ENCODE measurements around the gene HCST. TPM values are rescaled to one million over a fixed set of nuclear protein-coding genes. Genes with fewer than 3 reads are reported as not detected.

The HCST gene
- total RNA-seq: 10 to 100 TPM; 50.7 to 52.9 TPM

GRCh38 chr19:35901854-35902661 is at the start of gene HCST:
Gene HCST (plus strand): TSS chr19:35902529. CDS start chr19:35902594, 65 bp downstream.
- peak; percentile 56 for DNase-seq
- intact Hi-C loops (cut with micrococcal nuclease): loop anchor here (2.0 kb wide), 1 partner anchor 157 kb away; the partner anchor contains the start of genes PSENEN and U2AF1L4
- peaks cover 28% of the 10 kb centered on the region for H3K36me3 Mint-ChIP-seq
- peaks cover 52% of the 10 kb centered on the region for H3K4me1 Mint-ChIP-seq (ENCODE audit: low read depth)
- ChIA-PET POLR2A (interaction anchor here (2.1 kb wide), 1 partner anchor 190 kb away, joined by 5 read pairs; no protein-coding TSS in a partner anchor), CTCF (interaction anchor here (1.6 kb wide), 1 partner anchor 57 kb away, joined by 5 read pairs; no protein-coding TSS in a partner anchor)
- no peaks in the 10 kb centered on the region for H3K27me3 Mint-ChIP-seq
- peak within 1 kb of the TSS; percentile 82 for H3K4me3 Mint-ChIP-seq
- peak within 1 kb of the TSS; percentile 90 for H3K27ac Mint-ChIP-seq
- no peaks in the 10 kb centered on the region for H3K9me3 Mint-ChIP-seq

- POLR2A ChIA-PET: no interaction called here
- CTCF ChIA-PET: no interaction called here
Observed at GRCh38 chr19:35853038-35853756, 49.1 kb upstream of the HCST start.

GRCh38 chr19:35856546-35857149 is 45.7 kb upstream of the HCST start, which contains the start of gene KIRREL2:
Gene KIRREL2 (plus strand): TSS chr19:35856911. CDS start chr19:35857120, 209 bp downstream.
- intact Hi-C loops (cut with micrococcal nuclease): no loop called here
- POLR2A ChIA-PET: interaction anchor here (1.3 kb wide), 1 partner anchor 108 kb away, joined by 3 read pairs; the partner anchor contains the start of gene LIN37

More at GRCh38 chr19:35853038-35853756, 49.1 kb upstream of the HCST start:
- no peak overlapping the region for H3K27ac Mint-ChIP-seq
- H3K4me1 Mint-ChIP-seq (ENCODE audit: low read depth): peaks cover 7% of the 10 kb centered on the region
- no peaks in the 10 kb centered on the region for H3K9me3 Mint-ChIP-seq
- no peak for DNase-seq
- intact Hi-C loops (cut with micrococcal nuclease): no loop called here
- H3K27me3 Mint-ChIP-seq: peaks cover 43% of the 10 kb centered on the region
- no peaks in the 10 kb centered on the region for H3K36me3 Mint-ChIP-seq
- no peak overlapping the region for H3K4me3 Mint-ChIP-seq

GRCh38 chr19:35858311-35858710 is 44.0 kb upstream of the HCST start:
- H3K27ac Mint-ChIP-seq: no peak overlapping the region
- peaks cover 55% of the 10 kb centered on the region for H3K27me3 Mint-ChIP-seq
- ChIA-PET POLR2A (no interaction called here), CTCF (no interaction called here)
- no peaks in the 10 kb centered on the region for H3K36me3 Mint-ChIP-seq
- intact Hi-C loops (cut with micrococcal nuclease): no loop called here
- no peak for DNase-seq
- no peak overlapping the region for H3K4me3 Mint-ChIP-seq
- peaks cover 11% of the 10 kb centered on the region for H3K4me1 Mint-ChIP-seq (ENCODE audit: low read depth)
- H3K9me3 Mint-ChIP-seq: no peaks in the 10 kb centered on the region

More at GRCh38 chr19:35856546-35857149, 45.7 kb upstream of the HCST start, which contains the start of gene KIRREL2:
- CTCF ChIA-PET: no interaction called here
- DNase-seq: peak; percentile 37
- no peak within 1 kb of the TSS for H3K27ac Mint-ChIP-seq
- no peaks in the 10 kb centered on the region for H3K9me3 Mint-ChIP-seq
- peaks cover 11% of the 10 kb centered on the region for H3K4me1 Mint-ChIP-seq (ENCODE audit: low read depth)
- H3K36me3 Mint-ChIP-seq: no peaks in the 10 kb centered on the region
- peak within 1 kb of the TSS; percentile 67 for H3K4me3 Mint-ChIP-seq
- H3K27me3 Mint-ChIP-seq: peaks cover 59% of the 10 kb centered on the region

GRCh38 chr19:35859414-35859813 is 42.9 kb upstream of the HCST start:
- Mint-ChIP-seq H3K36me3 (no peaks in the 10 kb centered on the region), H3K4me1 (ENCODE audit: low read depth) (peaks cover 11% of the 10 kb centered on the region), H3K27ac (no peak overlapping the region), H3K27me3 (peaks cover 54% of the 10 kb centered on the region), H3K4me3 (no peak overlapping the region), H3K9me3 (no peaks in the 10 kb centered on the region)
- ChIA-PET CTCF (no interaction called here), POLR2A (no interaction called here)
- intact Hi-C loops (cut with micrococcal nuclease): no loop called here
- DNase-seq: no peak

GRCh38 chr19:35860436-35860817 is 41.9 kb upstream of the HCST start:
- intact Hi-C loops (cut with micrococcal nuclease): no loop called here
- H3K27ac Mint-ChIP-seq: no peak overlapping the region
- H3K4me1 Mint-ChIP-seq (ENCODE audit: low read depth): peaks cover 11% of the 10 kb centered on the region
- CTCF ChIA-PET: no interaction called here
- H3K9me3 Mint-ChIP-seq: no peaks in the 10 kb centered on the region
- H3K27me3 Mint-ChIP-seq: peaks cover 46% of the 10 kb centered on the region
- POLR2A ChIA-PET: no interaction called here
- H3K36me3 Mint-ChIP-seq: no peaks in the 10 kb centered on the region
- DNase-seq: no peak
- H3K4me3 Mint-ChIP-seq: no peak overlapping the region

- H3K36me3 Mint-ChIP-seq: no peaks in the 10 kb centered on the region
- ChIA-PET POLR2A (no interaction called here), CTCF (no interaction called here)
- no peaks in the 10 kb centered on the region for H3K9me3 Mint-ChIP-seq
- no peak overlapping the region for H3K27ac Mint-ChIP-seq
- H3K4me1 Mint-ChIP-seq (ENCODE audit: low read depth): peaks cover 11% of the 10 kb centered on the region
- intact Hi-C loops (cut with micrococcal nuclease): no loop called here
- H3K4me3 Mint-ChIP-seq: no peak overlapping the region
- DNase-seq: no peak
- peaks cover 47% of the 10 kb centered on the region for H3K27me3 Mint-ChIP-seq
Observed at GRCh38 chr19:35860818-35861639, 41.3 kb upstream of the HCST start.

- Mint-ChIP-seq H3K9me3 (no peaks in the 10 kb centered on the region), H3K36me3 (no peaks in the 10 kb centered on the region), H3K4me3 (no peak overlapping the region), H3K27ac (no peak overlapping the region), H3K27me3 (peaks cover 52% of the 10 kb centered on the region), H3K4me1 (ENCODE audit: low read depth) (peaks cover 11% of the 10 kb centered on the region)
- intact Hi-C loops (cut with micrococcal nuclease): no loop called here
- POLR2A ChIA-PET: no interaction called here
- no peak for DNase-seq
- CTCF ChIA-PET: no interaction called here
Observed at GRCh38 chr19:35861640-35862160, 40.6 kb upstream of the HCST start.

GRCh38 chr19:35862528-35862927 is 39.8 kb upstream of the HCST start:
- H3K36me3 Mint-ChIP-seq: no peaks in the 10 kb centered on the region
- H3K27ac Mint-ChIP-seq: no peak overlapping the region
- ChIA-PET POLR2A (no interaction called here), CTCF (no interaction called here)
- H3K4me3 Mint-ChIP-seq: no peak overlapping the region
- peaks cover 50% of the 10 kb centered on the region for H3K27me3 Mint-ChIP-seq
- H3K4me1 Mint-ChIP-seq (ENCODE audit: low read depth): peaks cover 8% of the 10 kb centered on the region
- DNase-seq: no peak
- intact Hi-C loops (cut with micrococcal nuclease): no loop called here
- no peaks in the 10 kb centered on the region for H3K9me3 Mint-ChIP-seq

GRCh38 chr19:35863018-35863417 is 39.3 kb upstream of the HCST start:
- Mint-ChIP-seq H3K4me3 (no peak overlapping the region), H3K4me1 (ENCODE audit: low read depth) (peaks cover 4% of the 10 kb centered on the region), H3K27me3 (peaks cover 50% of the 10 kb centered on the region), H3K27ac (no peak overlapping the region), H3K36me3 (no peaks in the 10 kb centered on the region), H3K9me3 (no peaks in the 10 kb centered on the region)
- DNase-seq: no peak
- CTCF ChIA-PET: no interaction called here
- intact Hi-C loops (cut with micrococcal nuclease): no loop called here
- POLR2A ChIA-PET: interaction anchor here (0.6 kb wide), 1 partner anchor 43 kb away, joined by 3 read pairs; no protein-coding TSS in a partner anchor

GRCh38 chr19:35868172-35868822 is 34.0 kb upstream of the HCST start, which contains the start of gene APLP1:
Gene APLP1 (plus strand): TSS chr19:35868574. CDS start chr19:35868637, 63 bp downstream.
- H3K4me1 Mint-ChIP-seq (ENCODE audit: low read depth): peaks cover 14% of the 10 kb centered on the region
- H3K9me3 Mint-ChIP-seq: no peaks in the 10 kb centered on the region
- peaks cover 38% of the 10 kb centered on the region for H3K27me3 Mint-ChIP-seq
- peak within 1 kb of the TSS; percentile 43 for H3K4me3 Mint-ChIP-seq
- CTCF ChIA-PET: interaction anchor here (1.0 to 1.3 kb wide), 2 partner anchors 16 to 63 kb away, joined by 3 to 4 read pairs; no protein-coding TSS in a partner anchor
- no peaks in the 10 kb centered on the region for H3K36me3 Mint-ChIP-seq
- no peak within 1 kb of the TSS for H3K27ac Mint-ChIP-seq
- POLR2A ChIA-PET: no interaction called here
- peak; percentile 79 for DNase-seq
- intact Hi-C loops (cut with micrococcal nuclease): loop anchor here (5.0 kb wide), 1 partner anchor 176 kb away; no protein-coding TSS in a partner anchor
